Fibroblast of lung (primary cell): ENCODE results near the gene CORO2B.

ENCODE experiments used
- EZH2 ChIP-seq: IDR thresholded peaks from 2 replicates; pipeline ENCODE4 v1.5.1; 2012; ENCODE audit warnings: low read length, control low read depth, mild to moderate bottlenecking; ENCODE audit errors: missing control alignments
- TF ChIP-seq, protein P1 (sequence below), 2 donors: IDR thresholded peaks in 1 of 2; conservative IDR thresholded peaks in 1 of 2; 1 replicate in 1 of 2; 2 replicates in 1 of 2; pipeline ENCODE4 v1.5.1; 2011 to 2012; ENCODE audit warnings: low read length in 2 of 2, control low read depth in 1 of 2, inconsistent platforms in 1 of 2, low read depth in 1 of 2, mild to moderate bottlenecking in 1 of 2

GRCh38 chr15:68630211-68630555 lies 51.4 kb downstream of the CORO2B start:
- TF ChIP-seq, protein P1, sequence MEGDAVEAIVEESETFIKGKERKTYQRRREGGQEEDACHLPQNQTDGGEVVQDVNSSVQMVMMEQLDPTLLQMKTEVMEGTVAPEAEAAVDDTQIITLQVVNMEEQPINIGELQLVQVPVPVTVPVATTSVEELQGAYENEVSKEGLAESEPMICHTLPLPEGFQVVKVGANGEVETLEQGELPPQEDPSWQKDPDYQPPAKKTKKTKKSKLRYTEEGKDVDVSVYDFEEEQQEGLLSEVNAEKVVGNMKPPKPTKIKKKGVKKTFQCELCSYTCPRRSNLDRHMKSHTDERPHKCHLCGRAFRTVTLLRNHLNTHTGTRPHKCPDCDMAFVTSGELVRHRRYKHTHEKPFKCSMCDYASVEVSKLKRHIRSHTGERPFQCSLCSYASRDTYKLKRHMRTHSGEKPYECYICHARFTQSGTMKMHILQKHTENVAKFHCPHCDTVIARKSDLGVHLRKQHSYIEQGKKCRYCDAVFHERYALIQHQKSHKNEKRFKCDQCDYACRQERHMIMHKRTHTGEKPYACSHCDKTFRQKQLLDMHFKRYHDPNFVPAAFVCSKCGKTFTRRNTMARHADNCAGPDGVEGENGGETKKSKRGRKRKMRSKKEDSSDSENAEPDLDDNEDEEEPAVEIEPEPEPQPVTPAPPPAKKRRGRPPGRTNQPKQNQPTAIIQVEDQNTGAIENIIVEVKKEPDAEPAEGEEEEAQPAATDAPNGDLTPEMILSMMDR (conservative IDR thresholded peaks at IDR 0.05 in 1 of 2, IDR thresholded peaks at IDR 0.05 in 1 of 2; ENCODE audit: low read depth in 1 of 2, low read length in 2 of 2) = no peak
- TF ChIP-seq EZH2 = no peak
